Mucosa of rectum (tissue), 2 donors: ENCODE results near the gene ADAM10.

ENCODE experiments used
- H3K27ac ChIP-seq, 2 donors: one replicate each; pipeline ENCODE4 v1.7.0; 2013; ENCODE audit warnings: inconsistent platforms in 2 of 2, low read depth in 2 of 2, low read length in 2 of 2
- H3K27me3 ChIP-seq, 2 donors: one replicate each; pipeline ENCODE4 v1.7.0; 2013; ENCODE audit warnings: low read length in 2 of 2; ENCODE audit not compliant: control insufficient read depth in 2 of 2, insufficient read depth in 2 of 2
- H3K36me3 ChIP-seq, 2 donors: one replicate each; pipeline ENCODE4 v1.7.0; 2013; ENCODE audit warnings: low read length in 2 of 2; ENCODE audit not compliant: control insufficient read depth in 2 of 2, insufficient read depth in 2 of 2
- H3K4me1 ChIP-seq, 2 donors: one replicate each; pipeline ENCODE4 v1.7.0; 2013; ENCODE audit warnings: low read length in 2 of 2, mild to moderate bottlenecking in 1 of 2; ENCODE audit not compliant: control insufficient read depth in 2 of 2, insufficient read depth in 2 of 2
- H3K4me3 ChIP-seq, 2 donors: one replicate each; pipeline ENCODE4 v1.7.0; 2013; ENCODE audit warnings: low read length in 2 of 2
- H3K9ac ChIP-seq, 2 donors: one replicate each; pipeline ENCODE4 v1.7.0; 2013; ENCODE audit warnings: low read length in 2 of 2, low read depth in 1 of 2, mild to moderate bottlenecking in 1 of 2
- H3K9me3 ChIP-seq, 2 donors: one replicate each; pipeline ENCODE4 v1.7.0; 2013; ENCODE audit warnings: low read length in 2 of 2; ENCODE audit not compliant: control insufficient read depth in 2 of 2
- donor health status: healthy.
- donor health status: Normal muscosa, but diverticular disease.

ADAM10 gene

DNA sequence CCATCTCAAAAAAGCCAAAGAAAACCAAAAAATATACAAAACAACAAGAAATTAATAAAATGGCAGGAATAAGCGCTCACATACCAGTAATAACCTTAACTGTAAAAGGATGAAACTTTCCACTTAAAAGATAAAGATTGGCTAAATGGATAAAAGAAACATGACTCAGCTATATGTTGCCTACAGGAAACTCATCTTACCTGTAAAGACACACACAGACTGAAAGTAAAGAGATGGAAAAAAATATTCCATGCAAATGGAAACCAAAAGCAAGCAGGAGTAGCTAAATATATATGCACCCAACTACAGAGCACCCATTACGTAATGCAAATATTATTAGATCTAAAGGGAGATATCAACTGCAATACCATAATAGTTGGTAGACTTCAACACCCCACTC is 49.7 kb downstream of the ADAM10 start:
- Histone ChIP-seq H3K9ac (no peak overlapping the region), H3K4me3 (no peak overlapping the region), H3K36me3 (peaks cover 0 to 2% of the 10 kb centered on the region in 2 donors), H3K9me3 (no peaks in the 10 kb centered on the region), H3K4me1 (no peaks in the 10 kb centered on the region), H3K27me3 (no peaks in the 10 kb centered on the region), H3K27ac (no peak overlapping the region)

DNA sequence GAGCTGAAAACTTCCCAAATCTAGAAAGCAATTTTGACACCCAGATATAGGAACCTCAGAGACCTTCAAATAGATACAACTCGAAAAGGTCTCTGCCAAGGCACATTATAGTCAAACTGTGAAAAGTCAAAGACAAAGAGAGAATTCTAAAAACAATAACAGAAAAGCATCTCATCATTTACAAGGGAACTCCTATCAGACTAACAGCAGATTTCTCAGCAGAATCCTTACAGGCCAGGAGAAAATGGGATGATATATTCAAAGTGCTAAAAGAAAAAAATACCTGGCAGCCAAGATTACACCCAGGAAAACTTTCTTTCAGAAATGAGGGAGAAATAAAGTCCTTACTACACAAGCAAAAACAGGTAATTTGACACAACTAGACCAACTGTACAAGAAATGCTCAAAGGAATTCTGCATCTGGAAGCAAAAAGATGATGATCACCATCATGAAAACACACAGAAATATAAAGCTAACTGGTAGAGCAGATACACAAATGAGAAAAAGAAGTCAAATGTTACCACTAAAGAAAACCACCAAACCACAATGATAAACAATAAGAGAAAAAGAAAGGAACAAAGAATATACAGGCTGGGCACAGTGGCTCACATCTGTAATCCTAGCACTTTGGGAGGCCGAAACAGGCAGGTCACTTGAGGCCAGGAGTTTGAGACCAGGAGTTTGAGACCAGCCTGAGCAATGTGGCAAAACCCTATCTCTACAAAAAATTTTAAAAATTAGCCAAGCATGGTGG is 50.4 kb downstream of the ADAM10 start:
- Histone ChIP-seq H3K27me3 (no peaks in the 10 kb centered on the region), H3K36me3 (peaks cover 0 to 2% of the 10 kb centered on the region in 2 donors), H3K4me1 (no peaks in the 10 kb centered on the region), H3K9me3 (no peaks in the 10 kb centered on the region), H3K27ac (no peak overlapping the region), H3K9ac (no peak overlapping the region), H3K4me3 (no peak overlapping the region)

DNA sequence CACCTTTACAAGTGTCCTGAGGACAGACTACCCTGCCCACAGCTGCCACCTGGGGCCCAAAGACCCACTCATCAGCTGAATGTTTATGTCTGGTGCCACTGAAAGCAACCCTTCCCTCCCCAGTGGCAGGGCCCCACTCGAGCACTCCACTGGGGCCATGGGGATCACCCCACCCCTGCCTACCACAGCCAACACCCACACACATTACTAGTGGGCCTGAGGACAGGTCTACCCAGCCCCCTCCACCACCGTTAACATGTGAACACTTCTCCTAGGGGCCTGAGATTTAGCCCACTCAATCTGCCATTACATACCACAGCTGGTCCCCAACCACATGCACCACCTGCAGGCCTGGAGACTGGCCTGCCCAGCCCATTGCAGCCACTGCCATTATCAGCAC is 52.3 kb downstream of the ADAM10 start:
- H3K4me3 ChIP-seq, result no peak overlapping the region
- H3K9me3 ChIP-seq, result no peaks in the 10 kb centered on the region
- no peak overlapping the region for H3K27ac ChIP-seq
- H3K27me3 ChIP-seq, result no peaks in the 10 kb centered on the region
- H3K4me1 ChIP-seq, result no peaks in the 10 kb centered on the region
- peaks cover 0 to 5% of the 10 kb centered on the region in 2 donors for H3K36me3 ChIP-seq
- H3K9ac ChIP-seq, result no peak overlapping the region

DNA sequence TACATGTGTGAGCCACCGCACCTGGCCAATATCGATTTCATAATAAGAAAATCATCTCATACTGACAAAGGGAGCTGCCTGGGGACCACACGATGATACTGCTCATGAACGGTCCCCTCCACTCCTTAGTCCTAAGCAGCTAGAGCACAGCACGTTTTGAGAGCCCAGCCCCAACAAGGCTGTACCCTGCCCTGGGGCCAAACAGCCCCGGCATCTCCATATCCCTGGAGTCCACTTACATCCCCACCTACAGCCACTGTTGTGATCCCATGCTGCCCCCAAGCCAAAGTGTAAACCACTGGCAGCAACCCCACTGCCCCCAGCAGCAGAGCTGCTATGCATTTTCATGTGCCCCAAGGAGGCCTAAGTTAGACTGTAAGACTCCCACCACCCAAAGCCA is 52.8 kb downstream of the ADAM10 start:
- no peaks in the 10 kb centered on the region for H3K4me1 ChIP-seq
- no peak overlapping the region for H3K27ac ChIP-seq

DNA sequence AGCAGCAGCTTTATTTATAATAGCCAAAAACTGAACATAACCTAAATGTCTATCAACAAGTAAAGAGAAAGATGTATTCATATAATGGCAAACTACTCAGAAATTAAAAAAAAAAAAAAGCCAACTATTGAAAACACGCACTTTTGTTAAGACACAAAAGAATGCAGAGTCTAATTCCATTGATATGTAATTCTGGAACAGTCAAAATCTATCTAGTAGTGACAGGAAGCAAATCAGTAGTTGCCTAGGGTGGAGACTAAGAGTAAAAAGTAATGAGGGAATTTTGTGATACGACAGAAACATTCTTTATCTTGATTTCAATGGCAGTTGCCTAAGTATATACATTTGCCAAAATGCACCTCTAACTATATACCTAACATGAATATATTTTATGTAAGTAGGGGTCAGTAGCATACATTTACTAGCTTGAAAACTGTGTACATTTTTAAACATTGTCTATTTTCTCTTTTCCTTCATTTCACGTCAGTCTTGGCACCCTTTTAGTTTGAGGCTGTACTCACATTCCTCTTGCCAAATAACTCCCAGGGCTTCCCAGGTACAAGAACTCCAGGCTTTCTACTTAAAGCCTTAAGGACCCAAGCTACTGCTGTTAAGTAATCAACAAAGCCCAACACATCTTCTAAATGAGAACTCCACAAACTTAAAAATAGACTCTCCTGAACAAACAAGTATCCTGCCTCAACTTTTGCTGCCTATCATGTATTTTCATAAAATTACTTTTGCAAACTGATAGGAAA is 54.7 kb downstream of the ADAM10 start:
- H3K36me3 ChIP-seq, result peaks cover 0 to 3% of the 10 kb centered on the region in 2 donors
- no peaks in the 10 kb centered on the region for H3K27me3 ChIP-seq
- H3K4me1 ChIP-seq, result no peaks in the 10 kb centered on the region
- no peak overlapping the region for H3K9ac ChIP-seq
- no peaks in the 10 kb centered on the region for H3K9me3 ChIP-seq
- no peak overlapping the region for H3K27ac ChIP-seq
- H3K4me3 ChIP-seq, result no peak overlapping the region

More for the DNA sequence above, 52.8 kb downstream of the ADAM10 start:
- no peaks in the 10 kb centered on the region for H3K27me3 ChIP-seq
- no peak overlapping the region for H3K9ac ChIP-seq
- no peak overlapping the region for H3K4me3 ChIP-seq
- H3K36me3 ChIP-seq, result peaks cover 0 to 5% of the 10 kb centered on the region in 2 donors
- H3K9me3 ChIP-seq, result no peaks in the 10 kb centered on the region

DNA sequence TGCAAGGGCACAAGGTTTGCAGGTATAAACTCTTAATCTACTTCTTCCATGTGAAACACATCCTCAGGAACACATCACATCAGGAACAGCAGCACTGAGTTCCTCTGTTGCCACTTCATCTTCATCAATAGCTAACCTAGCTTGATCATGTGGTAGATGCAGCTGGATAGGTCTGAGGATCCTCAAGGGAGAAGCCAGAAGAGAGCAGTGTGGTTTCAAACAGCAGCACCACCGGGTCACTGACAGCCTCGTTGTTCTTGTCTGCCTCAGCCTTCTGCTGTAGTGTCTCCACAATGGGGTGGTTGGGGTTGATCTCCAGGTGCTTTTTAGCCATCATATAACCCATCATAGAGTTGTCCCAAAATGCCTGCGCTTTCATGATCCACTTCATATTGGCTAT is 58.8 kb downstream of the ADAM10 start:
- Histone ChIP-seq H3K36me3 (peaks cover 0 to 3% of the 10 kb centered on the region in 2 donors), H3K4me3 (no peak overlapping the region), H3K9me3 (no peaks in the 10 kb centered on the region), H3K27ac (no peak overlapping the region), H3K9ac (no peak overlapping the region), H3K4me1 (no peaks in the 10 kb centered on the region), H3K27me3 (no peaks in the 10 kb centered on the region)

DNA sequence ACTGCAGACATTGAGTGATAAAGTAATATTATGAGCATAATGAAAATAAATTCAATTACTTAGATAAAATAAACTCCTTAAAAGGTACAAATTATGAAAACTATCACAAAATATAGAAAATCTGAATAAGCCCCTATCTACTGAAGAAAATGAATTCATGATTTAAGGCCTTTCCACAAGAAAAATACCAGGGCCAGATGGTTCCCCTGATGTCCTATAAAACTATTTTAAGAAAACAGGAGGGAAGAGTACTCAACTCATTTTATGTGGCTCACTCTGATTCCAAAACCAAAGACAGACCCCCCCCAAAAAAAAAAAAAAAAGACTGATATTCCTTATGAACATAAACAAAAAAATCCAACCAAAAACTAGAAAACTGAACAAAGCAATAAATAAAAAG is 59.9 kb downstream of the ADAM10 start:
- Histone ChIP-seq H3K9me3 (no peaks in the 10 kb centered on the region), H3K36me3 (peaks cover 0 to 3% of the 10 kb centered on the region in 2 donors), H3K9ac (no peak overlapping the region), H3K27ac (no peak overlapping the region), H3K4me1 (no peaks in the 10 kb centered on the region), H3K27me3 (no peaks in the 10 kb centered on the region), H3K4me3 (no peak overlapping the region)

DNA sequence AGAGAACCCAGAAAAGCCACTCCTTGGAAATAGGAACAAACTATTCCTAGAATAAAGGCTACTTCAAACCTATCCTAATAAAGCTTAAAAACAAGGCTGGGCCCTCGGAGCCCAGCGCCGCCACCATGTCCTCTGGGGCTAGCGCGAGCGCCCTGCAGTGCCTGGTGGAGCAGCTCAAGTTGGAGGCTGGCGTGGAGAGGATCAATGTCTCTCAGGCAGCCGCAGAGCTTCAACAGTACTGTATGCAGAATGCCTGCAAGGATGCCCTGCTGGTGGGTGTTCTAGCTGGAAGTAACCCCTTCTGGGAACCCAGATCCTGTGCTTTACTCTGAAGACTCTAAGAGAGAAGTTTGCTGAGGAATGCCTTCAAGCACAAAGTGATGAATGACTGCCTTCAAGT is 63.2 kb downstream of the ADAM10 start:
- no peaks in the 10 kb centered on the region for H3K9me3 ChIP-seq
- no peaks in the 10 kb centered on the region for H3K4me1 ChIP-seq

DNA sequence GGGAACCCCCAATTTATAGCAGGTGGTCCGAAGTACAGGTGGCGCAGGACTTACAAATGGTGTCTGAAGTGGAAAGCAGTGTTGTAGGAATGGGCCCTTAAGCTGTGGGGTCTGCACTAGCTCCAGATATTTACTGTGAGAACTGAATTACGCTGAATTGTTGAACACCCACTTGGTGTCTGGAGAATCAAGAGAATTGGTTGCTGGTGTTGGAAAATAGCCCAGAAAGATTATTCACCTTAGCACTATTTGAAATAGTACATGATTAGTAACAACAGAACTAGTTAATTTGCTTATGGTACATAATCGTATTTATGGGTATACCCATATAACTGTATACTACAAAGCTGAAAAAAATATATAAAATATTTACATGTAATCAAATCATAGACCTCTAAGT is 64.8 kb downstream of the ADAM10 start:
- Histone ChIP-seq H3K36me3 (no peaks in the 10 kb centered on the region), H3K27ac (no peak overlapping the region), H3K4me3 (no peak overlapping the region), H3K4me1 (peaks cover 0 to 5% of the 10 kb centered on the region in 2 donors), H3K9me3 (no peaks in the 10 kb centered on the region), H3K9ac (no peak overlapping the region), H3K27me3 (no peaks in the 10 kb centered on the region)

More for the DNA sequence above, 63.2 kb downstream of the ADAM10 start:
- no peak overlapping the region for H3K4me3 ChIP-seq
- H3K9ac ChIP-seq, result no peak overlapping the region
- H3K27ac ChIP-seq, result no peak overlapping the region
- no peaks in the 10 kb centered on the region for H3K27me3 ChIP-seq
- H3K36me3 ChIP-seq, result no peaks in the 10 kb centered on the region

DNA sequence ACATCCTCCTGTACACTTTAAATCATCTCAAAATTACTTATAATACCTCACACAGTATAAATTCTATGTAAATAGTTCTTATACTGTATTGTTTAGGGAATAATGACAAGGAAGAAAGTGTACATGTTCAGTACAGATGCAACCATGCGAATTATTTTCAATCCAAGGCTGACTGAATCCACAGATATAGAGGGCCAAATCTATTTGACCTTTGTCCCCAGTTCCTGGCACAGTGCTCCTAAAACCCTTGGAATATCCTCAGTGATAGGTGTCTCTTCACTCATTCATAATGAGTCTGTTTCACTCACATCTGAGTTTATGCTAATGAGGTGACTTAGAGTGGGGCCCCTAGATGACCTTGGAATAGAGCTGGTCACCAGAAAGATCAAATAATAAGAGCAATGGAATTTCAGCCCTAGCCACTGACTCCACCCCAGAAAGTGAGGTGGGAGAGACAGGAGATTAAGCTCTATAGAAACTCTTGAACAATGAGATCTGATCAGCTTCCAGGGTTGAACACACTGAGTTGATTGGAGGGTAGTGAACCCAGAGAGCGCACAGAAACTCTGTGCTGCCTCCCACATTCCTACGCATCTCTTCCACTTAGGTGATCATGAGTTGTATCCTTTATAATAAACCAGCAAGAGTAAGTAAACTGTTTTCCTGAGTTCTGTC is 65.3 kb downstream of the ADAM10 start:
- Histone ChIP-seq H3K9ac (no peak overlapping the region), H3K36me3 (peaks cover 0 to 3% of the 10 kb centered on the region in 2 donors), H3K27ac (no peak overlapping the region), H3K4me1 (peaks cover 0 to 5% of the 10 kb centered on the region in 2 donors), H3K27me3 (no peaks in the 10 kb centered on the region), H3K9me3 (no peaks in the 10 kb centered on the region), H3K4me3 (no peak overlapping the region)
